T-helper 22 cell (primary cell): ENCODE data around the gene PARD3.
"Not testable (repeated sequence)": the region's sequence is repeated elsewhere in the genome, so short reads cannot be mapped to it uniquely, and the experiment has no call there.

ENCODE experiments used
- DNase-seq: peaks from one replicate; pipeline ENCODE4 v3.0.0-alpha.2; 2020; ENCODE audit warnings: low read depth

PARD3 gene

DNA sequence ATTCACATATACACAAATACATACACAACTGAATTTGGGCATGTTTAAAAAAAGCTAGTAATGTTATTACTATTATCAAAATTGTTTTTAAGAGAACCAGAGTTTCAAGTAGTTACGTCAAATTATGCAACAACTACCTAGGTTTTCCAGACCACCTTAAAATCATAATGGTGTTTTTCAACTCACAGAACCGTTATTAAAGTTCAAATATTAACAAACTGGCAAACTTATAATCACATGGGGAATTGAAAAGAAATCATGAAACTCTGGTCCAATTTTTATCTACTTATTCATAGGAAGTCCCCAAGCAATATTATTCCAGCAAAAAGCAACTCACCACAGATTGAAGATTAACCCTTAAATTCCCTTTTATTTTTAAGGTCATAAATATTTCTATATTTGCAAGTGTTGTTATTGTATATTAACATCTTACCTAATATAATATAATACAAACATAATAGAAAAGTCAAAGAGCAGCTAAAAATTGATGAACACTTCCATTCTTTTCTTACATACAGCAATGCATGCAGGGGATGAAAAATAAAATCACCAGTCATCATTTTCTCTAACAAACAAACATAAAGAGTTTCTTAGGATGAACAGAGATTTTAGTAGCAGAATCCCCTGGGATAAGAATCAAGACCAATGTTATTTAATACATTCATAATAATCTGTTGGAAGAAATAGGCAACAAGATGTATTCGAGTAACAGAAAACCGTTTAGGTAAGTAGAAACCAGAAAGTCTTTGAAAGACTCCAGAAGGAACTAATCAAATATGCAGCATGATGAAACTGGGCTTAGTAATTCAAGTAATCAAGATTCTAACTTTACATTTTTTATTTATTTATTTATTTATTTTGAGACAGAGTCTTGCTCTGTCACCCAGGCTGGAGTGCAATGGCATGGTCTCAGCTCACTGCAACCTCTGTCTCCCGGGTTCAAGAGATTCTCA lies 391.1 kb downstream of the PARD3 start:
- DNase-seq, result no peak

DNA sequence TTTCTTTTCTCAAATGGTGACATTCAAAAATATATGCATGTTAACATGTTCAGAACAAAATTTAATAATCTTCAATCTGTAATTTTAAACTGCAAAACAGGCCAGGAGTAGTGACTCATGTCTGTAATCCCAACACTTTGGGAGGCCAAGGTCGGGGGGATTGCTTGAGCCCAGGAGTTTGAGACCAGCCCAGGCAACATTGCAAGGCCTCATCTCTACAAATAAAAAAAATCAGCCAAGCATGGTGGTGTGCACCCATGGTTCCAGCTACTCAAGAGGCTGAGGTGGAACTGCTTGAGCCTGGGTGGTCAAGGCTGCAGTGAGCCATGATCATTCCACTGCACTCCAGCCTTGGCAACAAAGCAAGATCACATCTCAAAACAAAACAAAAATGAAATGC lies 394.3 kb downstream of the PARD3 start:
- DNase-seq, result no peak

DNA sequence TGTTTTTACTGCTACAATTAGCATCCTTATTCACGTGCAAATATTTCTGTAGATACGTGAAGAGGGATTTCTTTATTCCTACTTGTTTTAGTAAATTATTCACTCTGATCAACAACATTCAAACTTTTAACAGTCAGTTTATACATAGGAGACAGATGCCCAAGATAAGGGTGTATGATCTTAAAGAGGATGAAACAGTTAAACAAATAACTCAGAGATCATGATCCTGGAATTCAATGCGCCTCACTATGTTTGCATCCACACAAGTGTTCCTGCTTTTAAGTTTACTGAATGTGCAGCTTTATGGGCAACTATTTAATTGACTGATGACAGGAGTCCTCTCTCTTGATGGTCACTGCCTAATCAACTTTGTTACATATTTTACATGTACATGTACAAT lies 394.8 kb downstream of the PARD3 start:
- DNase-seq, result no peak

DNA sequence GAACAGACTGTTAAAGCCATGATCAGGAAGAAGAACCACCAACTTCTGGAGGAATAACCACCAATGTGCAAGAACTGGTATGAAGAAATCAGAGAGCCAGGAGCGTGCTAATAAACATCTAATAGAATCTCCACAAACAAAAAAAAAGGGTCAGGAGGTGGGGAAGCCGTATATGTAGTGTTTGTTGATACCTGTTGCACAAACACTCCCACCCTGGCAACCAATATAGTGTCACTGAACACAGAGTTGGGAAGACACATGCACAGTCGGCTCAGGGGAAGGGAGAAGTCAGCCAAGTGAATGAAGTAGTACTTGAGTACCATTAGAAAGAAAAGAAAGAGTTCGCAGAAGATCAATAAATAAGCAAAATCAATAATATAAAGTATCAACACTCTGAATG lies 400.1 kb downstream of the PARD3 start:
- DNase-seq, result no peak

DNA sequence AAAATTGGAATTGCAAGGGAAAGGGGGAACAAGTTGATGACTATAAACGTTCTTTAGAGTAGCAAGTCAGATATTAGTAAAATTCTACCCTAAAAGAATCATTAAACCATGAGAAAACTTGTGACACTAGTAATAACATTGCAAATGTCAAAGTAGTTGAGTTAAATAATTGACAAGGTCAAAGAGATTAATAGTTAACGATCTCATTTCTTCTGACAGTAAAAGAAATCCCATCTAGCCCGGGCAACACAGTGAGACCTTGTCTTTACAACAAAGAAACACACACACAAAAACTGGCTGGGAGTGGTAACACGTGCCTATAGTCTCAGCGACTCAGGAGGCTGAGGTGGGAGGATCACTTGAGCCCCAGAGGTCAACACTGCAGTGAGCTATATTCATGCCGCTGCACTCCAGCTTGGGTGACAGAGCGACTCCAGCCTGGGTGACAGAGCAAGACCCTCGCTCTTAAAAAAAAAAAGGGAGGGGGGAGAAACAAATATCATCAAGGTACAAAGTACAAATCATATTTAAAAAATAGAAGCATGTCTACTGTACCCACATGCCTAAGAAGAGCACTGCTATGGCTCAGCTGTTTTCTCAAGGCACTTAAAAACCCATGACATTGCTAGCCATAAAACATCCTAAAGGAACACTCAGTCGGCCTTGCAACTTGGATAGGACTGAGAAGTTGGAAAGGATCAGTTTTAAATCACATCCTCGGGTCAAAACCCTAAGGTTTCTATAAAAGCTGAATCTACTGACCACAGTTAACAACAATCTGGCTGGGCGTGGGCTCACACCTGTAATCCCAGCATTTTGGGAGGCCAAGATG lies 401.1 kb downstream of the PARD3 start:
- DNase-seq, result no peak

DNA sequence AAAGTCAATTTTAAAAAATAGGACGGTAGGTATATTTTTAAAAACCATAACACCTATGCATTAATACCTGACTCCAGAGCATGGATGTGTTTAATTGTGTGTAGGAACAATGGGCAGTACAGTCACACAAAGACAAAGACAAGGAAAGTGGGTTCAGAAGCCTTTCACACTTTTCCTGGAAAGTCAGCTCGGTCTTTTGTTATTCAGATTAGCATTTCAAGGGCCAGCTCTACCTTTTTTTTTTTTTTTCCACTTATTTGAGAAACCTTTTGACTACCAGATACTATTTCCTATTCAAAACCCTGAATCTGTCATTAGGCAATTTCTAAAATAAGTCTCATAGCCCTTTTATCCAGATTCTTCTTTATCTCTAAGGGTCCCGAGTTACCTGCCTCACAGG lies 401.9 kb downstream of the PARD3 start:
- no peak for DNase-seq

DNA sequence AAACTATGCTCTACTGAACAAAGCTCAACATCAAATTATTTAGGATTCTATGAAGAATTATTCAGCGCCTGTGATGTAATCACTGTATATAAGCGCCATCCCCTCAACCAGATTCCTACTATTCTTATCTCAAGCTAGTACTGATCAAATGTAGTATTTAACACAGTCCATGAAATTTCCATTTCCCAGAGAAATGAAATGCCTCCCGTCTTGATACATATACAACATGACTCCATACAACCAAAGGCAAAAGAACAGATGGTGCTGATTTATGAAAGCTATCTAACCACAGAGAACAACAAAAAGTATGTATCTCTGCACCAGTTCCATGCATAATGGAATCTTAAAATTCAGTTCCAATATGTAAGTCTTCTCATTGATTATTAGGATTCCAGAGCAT lies 406.1 kb downstream of the PARD3 start:
- no peak for DNase-seq

DNA sequence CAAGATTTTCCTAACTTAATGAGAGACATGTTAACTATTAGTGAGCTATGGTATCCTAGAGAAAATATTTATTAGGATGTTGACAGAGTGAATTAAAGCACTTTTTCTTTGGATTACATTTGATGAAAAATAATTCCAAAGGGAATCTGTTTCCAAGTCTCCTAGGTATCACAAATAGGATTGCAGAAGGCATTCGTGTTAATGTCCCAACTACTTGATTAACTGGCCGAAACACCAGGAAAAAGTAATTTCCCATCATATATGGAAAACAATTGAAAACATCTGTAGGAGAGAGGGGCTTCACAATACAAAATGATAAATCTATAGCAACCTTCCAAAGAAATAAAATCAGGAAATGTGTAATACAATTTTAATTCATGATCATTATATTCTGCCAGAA lies 406.7 kb downstream of the PARD3 start:
- no peak for DNase-seq

DNA sequence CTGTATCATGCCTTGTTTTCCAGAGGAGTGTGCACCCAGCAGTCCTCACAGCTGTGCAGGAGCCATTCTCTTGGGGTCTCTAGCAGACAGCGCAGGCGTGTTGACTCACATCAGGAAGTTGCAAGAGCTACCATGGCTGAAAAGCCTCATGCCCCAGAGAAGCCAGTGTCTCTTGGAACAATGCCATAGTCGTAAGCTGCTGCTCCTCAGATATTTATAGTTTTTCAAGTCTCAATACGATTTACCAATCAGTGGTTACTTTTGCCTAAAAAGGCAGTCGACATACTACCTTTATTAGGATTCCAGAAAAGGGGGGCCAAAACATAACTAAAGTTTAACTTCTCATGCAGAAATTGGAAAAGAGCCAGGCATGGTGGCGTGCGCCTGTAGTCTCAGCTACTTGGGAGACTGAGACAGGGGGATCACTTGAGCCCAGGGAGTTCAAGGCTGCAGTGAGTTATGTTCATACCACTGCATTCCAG lies 407.7 kb downstream of the PARD3 start:
- DNase-seq, result no peak

DNA sequence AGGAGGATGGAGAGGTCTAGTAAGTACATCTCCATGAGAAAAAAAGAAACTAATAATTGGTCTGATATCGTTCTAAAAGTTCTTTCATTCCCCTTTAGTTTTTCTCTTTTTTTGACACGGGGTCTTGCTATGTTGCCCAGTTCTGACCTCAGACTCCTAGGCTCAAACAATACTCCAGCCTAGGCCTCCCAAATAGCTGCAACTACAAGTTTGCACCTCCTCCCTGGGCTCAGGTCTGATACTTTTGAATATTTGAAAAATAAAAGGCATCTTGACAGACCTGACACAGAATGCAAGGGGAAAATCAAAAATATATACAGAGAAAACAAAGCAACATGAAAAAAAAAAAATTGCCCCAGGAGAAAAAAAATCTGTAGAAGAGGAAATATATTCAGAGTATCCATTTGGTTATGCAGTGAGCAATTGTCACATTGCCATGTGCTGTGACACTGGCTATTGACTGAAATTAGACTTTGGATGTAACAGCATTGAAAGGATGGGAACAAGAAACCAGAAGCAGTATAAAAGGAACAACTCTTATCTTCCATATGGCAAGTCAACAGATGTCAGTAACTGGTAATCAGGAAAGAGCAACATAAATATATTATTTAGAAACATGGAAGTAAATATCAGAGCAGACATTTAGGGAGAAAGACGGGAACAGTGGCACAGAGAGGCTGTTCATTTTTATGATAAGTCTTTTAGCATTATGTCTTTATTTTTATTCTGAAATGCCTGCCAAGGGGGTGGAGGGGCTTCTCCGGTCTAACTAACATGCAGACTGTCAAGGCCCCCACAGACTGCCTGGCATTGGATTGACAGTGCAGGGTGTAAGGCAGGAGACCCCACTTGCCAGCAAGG lies 408.4 kb downstream of the PARD3 start:
- DNase-seq, result no peak

DNA sequence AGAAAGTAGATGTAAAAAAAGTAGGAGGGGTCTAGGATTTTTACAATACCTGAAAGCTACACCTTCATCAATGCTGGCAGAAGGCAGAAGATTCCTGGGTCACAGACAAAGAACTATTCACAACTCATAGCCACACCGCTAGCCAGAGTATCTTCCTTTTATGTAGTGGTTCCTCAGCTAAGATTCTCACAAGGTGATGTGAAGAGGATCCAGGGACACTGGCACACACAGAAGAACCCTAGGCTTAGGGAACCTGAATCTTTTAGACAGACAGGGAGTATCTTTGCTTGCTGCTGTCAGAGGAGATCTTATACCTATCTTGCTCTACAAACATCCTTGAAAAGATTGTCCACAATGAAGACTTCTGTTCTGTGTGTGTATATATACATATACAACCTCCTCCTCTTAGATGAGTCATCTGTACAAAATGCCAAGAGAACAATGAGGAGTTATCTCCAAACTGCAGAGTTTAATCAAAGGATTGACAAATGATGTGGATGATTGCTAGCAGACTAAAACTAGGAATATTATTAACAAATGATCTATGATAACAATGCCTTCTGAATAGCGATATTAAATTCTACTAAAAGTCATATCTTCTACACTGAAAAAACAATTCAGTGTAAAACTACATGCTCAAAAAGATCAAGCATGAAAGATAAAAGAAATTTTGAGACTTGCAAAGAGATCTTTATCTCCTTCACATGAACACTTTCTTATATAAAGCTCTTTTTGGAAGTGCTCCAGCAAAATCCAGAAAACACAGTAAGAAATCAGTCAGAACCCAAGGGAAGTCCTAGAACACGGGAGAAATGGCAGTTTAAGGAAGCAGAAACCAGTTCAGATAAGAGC lies 409.3 kb downstream of the PARD3 start:
- DNase-seq, result no peak

DNA sequence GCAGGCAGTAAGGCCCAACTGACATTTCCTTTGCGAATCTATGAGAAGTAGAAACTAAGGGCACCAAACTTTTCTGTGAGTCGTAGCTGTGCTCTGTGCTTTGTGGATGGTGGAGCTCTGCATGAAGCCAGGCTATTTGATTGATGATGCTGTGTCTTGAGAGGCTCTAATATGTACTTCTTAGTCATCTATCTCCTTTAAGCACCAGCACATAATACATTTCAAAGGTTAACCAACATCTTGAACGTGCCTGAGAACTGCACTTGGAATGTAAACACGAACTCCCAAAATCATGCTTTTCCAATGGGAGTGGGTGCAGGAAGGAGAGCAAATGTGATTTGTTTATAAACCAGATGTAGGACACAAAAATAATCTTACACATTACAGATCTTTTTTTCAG lies 411.6 kb downstream of the PARD3 start:
- DNase-seq, result no peak

DNA sequence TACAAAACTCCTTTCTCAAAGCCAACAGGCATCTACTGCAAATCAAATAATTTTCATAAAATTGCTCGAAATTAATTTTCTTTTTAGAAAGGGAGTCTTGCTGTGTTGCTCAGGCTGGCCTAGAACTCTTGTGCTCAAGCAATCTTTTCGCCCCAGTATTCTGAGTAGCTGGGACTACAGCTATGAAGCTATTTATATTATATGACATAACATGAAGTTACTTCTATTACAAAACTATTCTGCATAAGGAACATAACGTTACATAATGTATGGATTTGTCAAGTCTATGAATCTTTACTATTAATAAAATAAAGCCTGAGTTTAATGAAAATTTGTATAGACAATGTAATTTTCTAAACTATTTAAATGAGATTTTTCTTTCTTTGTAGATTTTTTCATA lies 415.0 kb downstream of the PARD3 start:
- no peak for DNase-seq

DNA sequence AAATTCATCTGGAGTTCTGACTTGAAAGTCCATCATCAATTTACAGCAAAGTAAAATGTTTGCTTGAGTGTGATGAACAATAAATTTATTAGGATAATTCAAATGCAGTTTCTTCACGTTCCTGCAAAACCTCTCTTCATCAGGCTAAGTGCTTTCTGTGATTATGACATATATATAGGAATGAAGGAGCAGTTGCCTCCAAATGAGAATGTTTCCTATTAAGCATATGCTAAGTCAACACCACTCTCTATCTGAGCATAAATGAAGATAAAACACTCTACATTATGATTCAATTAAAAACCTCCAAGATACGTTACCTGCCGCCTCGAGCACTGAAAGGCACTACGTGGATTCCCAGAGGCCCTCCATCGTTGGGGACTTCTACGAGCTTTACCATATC lies 416.1 kb downstream of the PARD3 start:
- no peak for DNase-seq

DNA sequence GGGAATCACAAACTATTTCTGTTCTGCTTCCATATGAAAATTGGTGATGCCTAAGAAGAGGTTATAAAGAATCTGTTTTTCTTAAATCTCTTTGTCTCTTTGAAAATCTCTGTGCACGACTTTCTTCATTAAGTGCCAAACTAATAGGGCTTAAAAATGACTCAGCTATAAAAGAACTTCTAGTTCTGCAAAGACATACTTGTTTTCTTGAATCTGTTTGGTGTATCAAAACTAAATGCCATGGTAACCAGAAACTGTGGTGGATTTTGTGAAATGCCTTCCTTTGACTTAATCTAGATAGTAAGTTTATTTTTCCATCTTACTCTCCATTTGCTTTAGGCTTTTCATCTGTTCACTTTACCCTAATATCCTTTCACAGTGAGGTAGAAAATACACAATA lies 417.8 kb downstream of the PARD3 start:
- DNase-seq, result no peak

DNA sequence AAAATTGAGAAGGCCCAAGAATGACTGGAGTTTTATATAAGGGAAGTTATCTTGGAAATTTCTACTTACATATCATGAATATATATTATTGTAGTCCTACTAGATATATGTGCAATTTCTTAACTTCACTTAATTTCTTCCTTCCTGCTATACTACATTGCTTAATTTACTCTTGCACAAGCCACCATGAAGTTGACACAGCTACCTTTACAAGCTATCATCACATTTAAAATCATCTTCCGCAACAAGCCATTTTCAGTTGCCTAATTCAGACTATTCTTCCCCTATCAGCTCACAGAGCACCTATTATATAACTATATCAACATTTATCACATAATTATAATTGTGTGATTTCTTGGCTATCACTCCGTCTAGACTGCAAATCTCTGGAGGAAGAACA lies 418.4 kb downstream of the PARD3 start:
- DNase-seq, result no peak

DNA sequence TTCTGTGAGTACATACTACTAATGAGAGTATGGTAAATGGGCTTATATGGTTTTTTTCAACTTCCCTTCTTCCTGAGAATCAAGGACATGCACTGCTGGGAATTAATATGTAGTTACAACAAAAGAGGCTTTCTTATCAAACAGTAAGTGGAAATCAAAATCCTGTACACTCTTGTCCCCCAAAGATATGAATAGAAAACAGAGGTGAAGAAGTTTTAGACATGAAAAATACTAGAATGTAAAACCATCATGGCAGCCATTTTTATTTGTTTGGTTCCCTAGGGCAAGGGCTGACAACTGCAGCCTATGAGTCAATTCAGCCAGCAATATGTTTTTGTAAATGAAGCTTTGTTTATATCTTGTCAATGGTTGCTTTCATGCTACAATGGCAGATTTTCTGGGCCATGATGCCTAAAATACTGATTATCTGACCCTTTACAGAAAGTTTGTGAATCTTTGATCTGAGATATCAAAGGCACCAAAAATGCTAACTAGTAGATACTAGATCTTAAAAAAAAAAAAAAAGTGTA lies 422.4 kb downstream of the PARD3 start:
- DNase-seq, result no peak

DNA sequence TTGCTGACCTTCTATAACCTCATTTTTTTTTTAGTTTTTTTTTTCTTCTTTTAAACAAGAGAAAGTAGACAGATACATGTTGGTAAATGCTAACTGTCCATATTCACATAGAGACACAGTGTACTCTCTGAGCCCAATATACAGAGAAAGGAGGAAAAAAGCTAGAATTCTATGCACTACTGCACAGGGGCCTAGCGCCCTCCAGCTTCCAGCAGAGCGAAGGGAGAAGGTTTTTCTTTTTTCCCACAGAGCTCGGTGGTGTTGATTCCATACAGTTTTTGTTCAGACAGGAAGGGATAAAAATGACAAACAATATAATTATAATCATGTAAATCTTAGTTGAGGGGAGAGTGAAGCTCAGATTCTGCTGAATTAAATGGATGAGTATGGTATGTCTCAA lies 423.9 kb downstream of the PARD3 start:
- DNase-seq, result not testable (repeated sequence)

DNA sequence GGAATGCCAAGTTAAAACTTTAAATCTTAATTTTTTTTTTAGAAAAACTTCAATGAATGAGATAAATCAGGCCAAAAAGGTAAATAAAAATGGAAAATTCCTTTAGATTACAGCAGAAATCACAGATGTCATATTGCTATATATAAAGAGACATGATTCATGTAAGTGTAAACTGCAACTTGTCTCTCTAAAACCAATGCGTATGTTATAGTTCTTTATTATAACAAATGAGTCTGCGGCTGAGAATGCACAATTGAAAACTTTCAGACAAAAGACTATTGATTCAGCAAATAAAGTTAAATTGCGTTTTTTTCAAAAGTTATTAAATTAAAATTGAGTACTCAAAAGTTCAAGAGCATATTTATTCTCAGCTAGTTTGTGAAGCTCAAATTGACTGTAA lies 425.3 kb downstream of the PARD3 start:
- no peak for DNase-seq

DNA sequence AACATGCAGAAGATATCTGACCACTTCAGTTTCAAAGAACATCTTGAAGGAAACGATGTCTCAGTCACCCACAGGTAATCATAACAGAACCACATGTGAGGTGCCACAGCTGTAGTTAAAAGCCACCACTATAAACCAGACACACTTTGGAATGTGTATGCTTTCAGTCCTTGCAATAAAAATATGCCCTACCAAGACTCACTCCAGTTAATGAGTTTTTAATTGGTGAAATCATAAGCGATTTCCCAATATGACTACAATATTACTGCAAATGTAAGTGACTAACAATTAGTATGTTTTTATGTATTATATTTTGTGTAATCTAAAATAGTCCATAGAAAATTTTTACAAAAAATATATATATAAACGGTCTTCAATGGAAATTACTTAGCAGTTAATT lies 428.2 kb downstream of the PARD3 start:
- DNase-seq, result no peak

DNA sequence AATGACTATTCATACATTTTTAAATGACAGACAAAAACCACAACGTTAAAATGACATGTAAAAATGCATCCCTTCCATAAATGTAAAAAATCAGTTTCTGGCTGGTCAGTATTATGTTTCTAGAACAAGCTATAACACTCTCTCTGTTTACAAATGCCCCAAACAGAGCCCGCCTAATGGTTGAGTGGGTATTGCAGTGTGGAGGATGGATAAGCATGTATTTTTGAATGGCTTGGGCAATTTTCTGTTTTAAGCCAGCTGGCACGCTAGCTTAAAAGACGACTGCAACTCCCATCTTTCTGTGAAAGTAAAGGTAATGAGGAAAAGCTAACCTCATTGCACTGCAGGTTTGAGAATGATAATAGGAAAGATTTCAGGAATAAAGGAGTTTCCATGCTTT lies 430.7 kb downstream of the PARD3 start:
- no peak for DNase-seq
